H1 (cell line): ENCODE measurements around the gene PARK7. TPM values are rescaled to one million over a fixed set of nuclear protein-coding genes. Genes with fewer than 3 reads are reported as not detected.

Experiments
- CTCF ChIA-PET: fragments of 300-600 bp; sonication (Branson Sonifier 250); formaldehyde crosslinking; loops from one replicate; lab custom pipeline; 2021; ENCODE audit not compliant: partially characterized antibody; lab: Charles Lee
- POLR2A ChIA-PET: fragments of 300-600 bp; sonication (Branson Sonifier 250); formaldehyde crosslinking; loops from one replicate; lab custom pipeline; 2021; ENCODE audit warnings: inconsistent platforms; ENCODE audit not compliant: partially characterized antibody; lab: Charles Lee
- DNase-seq, 2 experiments: peaks; one replicate each; pipeline versions ENCODE4 v3.0.0 to v3.0.0-alpha.2; 2010 to 2022; ENCODE audit warnings: low spot score in 2 of 2, low read depth in 1 of 2, mixed read lengths in 1 of 2
- FAIRE-seq: peaks from 2 replicates; lab custom pipeline; 2011; peaks lifted over from hg19 to GRCh38; lab: Jason Lieb, UNC
- H2AFZ ChIP-seq: 2 replicates; pipeline ENCODE4 v1.8.1; 2012; ENCODE audit warnings: low read length, inconsistent platforms
- H2AK5ac ChIP-seq: 2 replicates; pipeline ENCODE4 v1.6.1; 2013; ENCODE audit warnings: low read depth, low read length
- H2BK120ac ChIP-seq: replicated peaks from 2 replicates; pipeline ENCODE3; 2013; ENCODE audit warnings: low read depth, low read length, inconsistent platforms
- H2BK12ac ChIP-seq: 2 replicates; pipeline ENCODE4 v1.6.1; 2013; ENCODE audit warnings: low read depth, low read length
- H2BK15ac ChIP-seq: 2 replicates; pipeline ENCODE4 v1.6.1; 2013; ENCODE audit warnings: low read length
- H2BK20ac ChIP-seq: 2 replicates; pipeline ENCODE4 v1.6.1; 2013; ENCODE audit warnings: low read length
- H2BK5ac ChIP-seq: 2 replicates; pipeline ENCODE4 v1.6.1; 2013; ENCODE audit warnings: low read depth, low read length
- H3K14ac ChIP-seq: 2 replicates; pipeline ENCODE4 v1.6.1; 2013; ENCODE audit warnings: inconsistent platforms; ENCODE audit not compliant: insufficient read length
- H3K18ac ChIP-seq: 2 replicates; pipeline ENCODE4 v1.6.1; 2013; ENCODE audit warnings: low read length; ENCODE audit errors: extremely low read depth
- H3K23ac ChIP-seq: 2 replicates; pipeline ENCODE4 v1.6.1; 2013; ENCODE audit warnings: inconsistent platforms; ENCODE audit not compliant: insufficient read length
- H3K23me2 ChIP-seq: 2 replicates; pipeline ENCODE4 v1.6.1; 2013; ENCODE audit warnings: low read depth, low read length
- H3K27ac ChIP-seq: 2 replicates; pipeline ENCODE4 v1.6.1; 2011; ENCODE audit warnings: low read depth, low read length, inconsistent platforms
- H3K27me3 ChIP-seq, 4 experiments: replicated peaks in 1 of 4; 1 replicate in 1 of 4; 2 replicates in 3 of 4; pipeline versions ENCODE4 v1.6.1 to v1.8.1; 2011 to 2013; ENCODE audit warnings: low read length in 3 of 4, mild to moderate bottlenecking in 3 of 4, inconsistent platforms in 2 of 4, mixed read lengths in 2 of 4, moderate library complexity in 1 of 4; ENCODE audit not compliant: control insufficient read depth in 3 of 4, insufficient read depth in 3 of 4; ENCODE audit errors: extremely low read depth in 1 of 4
- H3K36me3 ChIP-seq, 4 experiments: 2 replicates each; pipeline versions ENCODE4 v1.6.1 to v1.8.1; 2011 to 2013; ENCODE audit warnings: mild to moderate bottlenecking in 4 of 4, low read length in 3 of 4, moderate library complexity in 2 of 4, control low read depth in 1 of 4, inconsistent platforms in 1 of 4; ENCODE audit not compliant: insufficient read depth in 4 of 4, control insufficient read depth in 2 of 4
- H3K4ac ChIP-seq: replicated peaks from 2 replicates; pipeline ENCODE3; 2013; ENCODE audit warnings: low read length, low read depth, mixed read lengths, inconsistent platforms; ENCODE audit not compliant: insufficient read length
- H3K4me1 ChIP-seq, 4 experiments: replicated peaks in 1 of 4; 1 replicate in 1 of 4; 2 replicates in 3 of 4; pipeline versions ENCODE4 v1.6.1 to v1.8.1; 2011 to 2013; ENCODE audit warnings: low read length in 3 of 4, inconsistent platforms in 2 of 4, mixed read lengths in 1 of 4; ENCODE audit not compliant: insufficient read depth in 4 of 4, control insufficient read depth in 3 of 4
- H3K4me2 ChIP-seq, 2 experiments: 2 replicates each; pipeline versions ENCODE4 v1.6.1 to v1.8.1; 2011 to 2013; ENCODE audit warnings: low read depth in 2 of 2, low read length in 2 of 2, control low read depth in 1 of 2, inconsistent platforms in 1 of 2, mild to moderate bottlenecking in 1 of 2; ENCODE audit not compliant: insufficient read depth in 1 of 2
- H3K4me3 ChIP-seq, 4 experiments: fragments of 200-600, 300-600 bp in 1 of 4; sonication (generic), shearing (Covaris generic), sonication (Bioruptor Twin) in 1 of 4; 2 replicates each; pipeline versions ENCODE4 v1.5.1 to v1.8.1; 2011 to 2016; ENCODE audit warnings: low read length in 4 of 4, low read depth in 3 of 4, control low read depth in 2 of 4, inconsistent platforms in 2 of 4, mild to moderate bottlenecking in 2 of 4, mixed read lengths in 1 of 4, moderate library complexity in 1 of 4; ENCODE audit not compliant: insufficient read depth in 2 of 4; ENCODE audit errors: extremely low read depth in 1 of 4
- H3K56ac ChIP-seq: replicated peaks from 2 replicates; pipeline ENCODE3; 2013; ENCODE audit warnings: low read depth, mild to moderate bottlenecking, mixed read lengths, low read length, inconsistent platforms; ENCODE audit not compliant: insufficient read length
- H3K79me1 ChIP-seq: 2 replicates; pipeline ENCODE4 v1.6.1; 2013; ENCODE audit warnings: low read depth, low read length, control low read depth
- H3K79me2 ChIP-seq, 2 experiments: 2 replicates each; pipeline versions ENCODE4 v1.6.1 to v1.8.1; 2012 to 2013; ENCODE audit warnings: low read length in 2 of 2, mild to moderate bottlenecking in 2 of 2, inconsistent platforms in 1 of 2; ENCODE audit not compliant: insufficient read depth in 2 of 2, control insufficient read depth in 1 of 2
- H3K9ac ChIP-seq, 4 experiments: replicated peaks in 1 of 4; 1 replicate in 1 of 4; 2 replicates in 3 of 4; pipeline versions ENCODE4 v1.6.1 to v1.8.1; 2011 to 2013; ENCODE audit warnings: low read depth in 3 of 4, low read length in 3 of 4, control low read depth in 2 of 4, mild to moderate bottlenecking in 2 of 4, moderate library complexity in 2 of 4, inconsistent platforms in 1 of 4; ENCODE audit errors: extremely low read depth in 1 of 4
- H3K9me3 ChIP-seq, 2 experiments: 2 replicates each; pipeline versions ENCODE4 v1.6.1 to v1.8.1; 2012 to 2013; ENCODE audit warnings: mild to moderate bottlenecking in 2 of 2, moderate library complexity in 2 of 2, control low read depth in 1 of 2, inconsistent platforms in 1 of 2, low read depth in 1 of 2, low read length in 1 of 2, mixed read lengths in 1 of 2; ENCODE audit not compliant: insufficient read depth in 2 of 2
- H4K20me1 ChIP-seq, 2 experiments: replicated peaks in 1 of 2; 2 replicates each; pipeline versions ENCODE3 to v1.8.1; 2011 to 2013; ENCODE audit warnings: inconsistent platforms in 2 of 2, low read length in 2 of 2, mild to moderate bottlenecking in 1 of 2; ENCODE audit not compliant: insufficient read depth in 2 of 2, control insufficient read depth in 1 of 2
- H4K5ac ChIP-seq: 2 replicates; pipeline ENCODE4 v1.6.1; 2013; ENCODE audit warnings: low read length, low read depth, mixed read lengths, inconsistent platforms; ENCODE audit not compliant: insufficient read length
- H4K8ac ChIP-seq: 2 replicates; pipeline ENCODE4 v1.8.0; 2013; ENCODE audit warnings: mild to moderate bottlenecking, moderate library complexity, low read length, inconsistent platforms; ENCODE audit not compliant: insufficient read depth; ENCODE audit errors: extremely low read depth
- H4K91ac ChIP-seq: replicated peaks from 2 replicates; pipeline ENCODE3; 2013; ENCODE audit warnings: low read length, mixed read lengths, inconsistent platforms; ENCODE audit not compliant: insufficient read length
- ATF2 ChIP-seq: IDR thresholded peaks from 2 replicates; pipeline ENCODE4 v1.6.1; 2012; ENCODE audit warnings: low read length, inconsistent platforms
- CREB1 ChIP-seq: IDR thresholded peaks from 2 replicates; pipeline ENCODE4 v1.6.1; 2012; ENCODE audit warnings: inconsistent platforms
- JUND ChIP-seq: IDR thresholded peaks from 2 replicates; pipeline ENCODE4 v1.6.1; 2011; ENCODE audit warnings: mild to moderate bottlenecking, improper control_type of control experiment, low read length
- PHF8 ChIP-seq: fragments of 200-600 bp; sonication (generic); conservative IDR thresholded peaks from 2 replicates; pipeline ENCODE4 v1.7.1; 2012; ENCODE audit warnings: low read depth, mild to moderate bottlenecking, inconsistent platforms, low read length, moderate library complexity
- SP2 ChIP-seq: IDR thresholded peaks from 2 replicates; pipeline ENCODE4 v1.6.1; 2012; ENCODE audit warnings: mild to moderate bottlenecking, low read length, inconsistent platforms
- TBP ChIP-seq: IDR thresholded peaks from 2 replicates; pipeline ENCODE4 v1.6.1; 2011; ENCODE audit warnings: low read depth, low read length, improper control_type of control experiment
- WGBS, 2 experiments: shearing (Covaris generic) in 1 of 2; methylation state at CpG; one replicate each; pipeline versions ENCODE4 v1.1.6 to v1.1.7; 2013 to 2015; ENCODE audit warnings: low lambda C conversion rate in 2 of 2, mixed read lengths in 2 of 2, inconsistent platforms in 1 of 2, low coverage in 1 of 2, missing lambda C conversion rate in 1 of 2; ENCODE audit not compliant: insufficient replicate concordance in 2 of 2, insufficient coverage in 1 of 2, insufficient read length in 1 of 2; ENCODE audit errors: extremely low coverage in 1 of 2, missing lambda C conversion rate in 1 of 2; 5-methylcytosine and 5-hydroxymethylcytosine counted together
- long read RNA-seq, 2 experiments: library from RNA in 1 of 2; library from capped mRNA in 1 of 2; stranded (forward); transcript quantifications; one replicate each; pipeline ENCODE4 v2.0.0, GENCODE V29; 2021; ENCODE audit warnings: inconsistent platforms in 1 of 2
- polyA minus RNA-seq, 3 experiments: library from RNA; depleted of rRNA, polyadenylated mRNA; stranded (reverse); fragments of >200 nt; gene quantifications; 1 replicate in 2 of 3; 2 replicates in 1 of 3; pipeline ENCODE4 v1.2.3, GENCODE V29; 2011
- polyA plus RNA-seq, 7 experiments: library from polyadenylated mRNA; depleted of rRNA in 3 of 7; stranded (reverse) in 5 of 7; unstranded in 2 of 7; fragments of >200 nt in 5 of 7; fragments of 200-250 nt in 2 of 7; gene quantifications; 1 replicate in 5 of 7; 2 replicates in 1 of 7; 4 replicates in 1 of 7; pipeline versions ENCODE4 v1.2.1 to v1.2.3, GENCODE V29; 2011 to 2013; ENCODE audit warnings: missing spikeins in 2 of 7, mixed read lengths in 2 of 7
- total RNA-seq: library from RNA; stranded (reverse); fragmentation: NEBNext Ultra II Directional; extraction: Animal tissue kit (Norgen Biotek cat#: 25700); gene quantifications from 2 replicates; pipeline ENCODE4 v1.2.1, GENCODE V29; 2021

Gene PARK7
- total RNA-seq (377 and 383 TPM in 2 replicates), polyA plus RNA-seq (2011; rRNA removed) (146 and 206 TPM in 2 replicates), polyA minus RNA-seq (2011; rRNA and poly(A)+ RNA removed) (67.8 and 86.5 TPM in 2 replicates)
- polyA plus RNA-seq (2011; cell fraction: cytosol; rRNA removed): 309 TPM
- polyA plus RNA-seq (2011; cell fraction: nucleus; rRNA removed): 64.1 TPM
- polyA plus RNA-seq (2012, experiment 1 of 2): 445 to 532 TPM (median 477 TPM) in 4 replicates
- 132 TPM for polyA plus RNA-seq (2012, experiment 2 of 2)
- polyA plus RNA-seq (2013, experiment 1 of 2): 265 TPM
- polyA plus RNA-seq (2013, experiment 2 of 2): 265 TPM
- polyA minus RNA-seq (2011; cell fraction: cytosol; rRNA and poly(A)+ RNA removed): 67.4 TPM
- polyA minus RNA-seq (2011; cell fraction: nucleus; rRNA and poly(A)+ RNA removed): 45.1 TPM
- long read RNA-seq, experiment 1, transcript PARK7-209 (7 exons, 1,088 nt): major isoform, 108 of 381 reads
- long read RNA-seq, experiment 1, transcript PARK7-201 (7 exons, 949 nt): minor isoform, 60 of 381 reads
- long read RNA-seq, experiment 1, partial matches to known transcripts: 161 of 381 reads
- long read RNA-seq, experiment 1, other reads (novel, unspliced or antisense): 51 of 381 reads
- long read RNA-seq, experiment 2, transcript PARK7-201 (7 exons, 949 nt): minor isoform, 215 of 644 reads
- long read RNA-seq, experiment 2, transcript PARK7-209 (7 exons, 1,088 nt): major isoform, 385 of 644 reads
- long read RNA-seq, experiment 2, partial matches to known transcripts: 24 of 644 reads
- long read RNA-seq, experiment 2, other reads (novel, unspliced or antisense): 20 of 644 reads

- H3K23me2 ChIP-seq: no peaks in the 10 kb centered on the region
- peak within 1 kb of the TSS in 3 of 4 experiments; percentile 73 to 82 (median 77); a peak in 6 of 7 replicates for H3K9ac ChIP-seq
- peaks cover 0 to 2% (median 0%) of the 10 kb centered on the region in 4 experiments; a peak in 1 of 7 replicates for H3K4me1 ChIP-seq
- peak within 1 kb of the TSS; percentile 91 for H3K4ac ChIP-seq
- H2BK120ac ChIP-seq: no peak within 1 kb of the TSS
- H3K27ac ChIP-seq: peak within 1 kb of the TSS; percentile 69; the same call in 1 of the 2 replicates
- peak within 1 kb of the TSS; percentile 89 for H4K91ac ChIP-seq
- ChIA-PET CTCF (interaction anchor here (0.7 to 6.6 kb wide), 3 partner anchors 14 to 56 kb away, joined by 3 to 38 read pairs (median 3); partner anchors contain the start of gene TNFRSF9), POLR2A (interaction anchor here (0.6 to 2.0 kb wide), 9 partner anchors 14 to 54 kb away, joined by 3 to 7 read pairs (median 4); no protein-coding TSS in a partner anchor)
- WGBS, 2 experiments: 1% methylated on average over 78 of the region's 81 CpGs; no CpG with 5 or more reads in 1 of the 2 experiments
- no peaks in the 10 kb centered on the region for H4K20me1 ChIP-seq
- peaks cover 0 to 40% of the 10 kb centered on the region in 2 experiments; a peak in 2 of 4 replicates for H3K79me2 ChIP-seq
- no peak within 1 kb of the TSS for H2BK15ac ChIP-seq
- no peak within 1 kb of the TSS; the same call in 1 of the 2 replicates for H2AFZ ChIP-seq
- DNase-seq (peak; percentile 96 to 99), FAIRE-seq (no peak)
- peaks cover 2% of the 10 kb centered on the region; the same call in 1 of the 2 replicates for H3K79me1 ChIP-seq
- no peaks in the 10 kb centered on the region for H3K9me3 ChIP-seq
- peaks cover 11 to 27% (median 23%) of the 10 kb centered on the region in 4 experiments for H3K36me3 ChIP-seq
- H2AK5ac ChIP-seq: no peak within 1 kb of the TSS
- peak within 1 kb of the TSS; percentile 49 to 61 for H3K4me2 ChIP-seq
- no peak within 1 kb of the TSS for H2BK20ac ChIP-seq
- peak within 1 kb of the TSS; percentile 85 for H4K5ac ChIP-seq
- H2BK12ac ChIP-seq: no peak within 1 kb of the TSS
- H4K8ac ChIP-seq: peak within 1 kb of the TSS; percentile 95; the same call in 1 of the 2 replicates
- peak within 1 kb of the TSS; percentile 87 for H3K56ac ChIP-seq
- H3K4me3 ChIP-seq: peak within 1 kb of the TSS; percentile 82 to 92 (median 86)
- no peak within 1 kb of the TSS for H3K14ac ChIP-seq
- peak within 1 kb of the TSS; percentile 75; the same call in 1 of the 2 replicates for H2BK5ac ChIP-seq
- H3K23ac ChIP-seq: no peak within 1 kb of the TSS
- no peaks in the 10 kb centered on the region for H3K27me3 ChIP-seq
- peak within 1 kb of the TSS; percentile 79 for H3K18ac ChIP-seq
- TF ChIP-seq TBP (peak; percentile 93), PHF8 (peak; percentile 91), CREB1 (peak; percentile 93), SP2 (no peak), ATF2 (no peak), JUND (peak; percentile 99)
Observed at GRCh38 chr1:7961216-7962013, at the start of gene PARK7. Gene PARK7, plus strand, starts transcription at chr1:7961711. Its CDS starts 1,075 bp downstream, at chr1:7962786.
